ENCODE data around the gene FBXO34. TPM values are rescaled to one million over a fixed set of nuclear protein-coding genes. Genes with fewer than 3 reads are reported as not detected.

FBXO34 gene
- total and polyA plus RNA-seq, 10 of the 15 experiments (the other 5 are each of a cell fraction or from before 2014, with no cell fraction given) = 5.6 to 22.8 (median 17.6) TPM

- TF ChIP-seq E4F1 (IDR thresholded peaks at IDR 0.05; ENCODE audit: borderline replicate concordance, partially characterized antibody) (no peak), NBN (IDR thresholded peaks at IDR 0.05) (no peak), SMAD5 (IDR thresholded peaks at IDR 0.05; ENCODE audit: low read depth) (no peak)
- TF ChIP-seq, protein P1, sequence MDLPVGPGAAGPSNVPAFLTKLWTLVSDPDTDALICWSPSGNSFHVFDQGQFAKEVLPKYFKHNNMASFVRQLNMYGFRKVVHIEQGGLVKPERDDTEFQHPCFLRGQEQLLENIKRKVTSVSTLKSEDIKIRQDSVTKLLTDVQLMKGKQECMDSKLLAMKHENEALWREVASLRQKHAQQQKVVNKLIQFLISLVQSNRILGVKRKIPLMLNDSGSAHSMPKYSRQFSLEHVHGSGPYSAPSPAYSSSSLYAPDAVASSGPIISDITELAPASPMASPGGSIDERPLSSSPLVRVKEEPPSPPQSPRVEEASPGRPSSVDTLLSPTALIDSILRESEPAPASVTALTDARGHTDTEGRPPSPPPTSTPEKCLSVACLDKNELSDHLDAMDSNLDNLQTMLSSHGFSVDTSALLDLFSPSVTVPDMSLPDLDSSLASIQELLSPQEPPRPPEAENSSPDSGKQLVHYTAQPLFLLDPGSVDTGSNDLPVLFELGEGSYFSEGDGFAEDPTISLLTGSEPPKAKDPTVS (IDR thresholded peaks at IDR 0.05; ENCODE audit: low read depth, low read length) = no peak
Observed at GRCh38 chr14:55291480-55292081, 20.4 kb downstream of the FBXO34 start (continued).

DNA sequence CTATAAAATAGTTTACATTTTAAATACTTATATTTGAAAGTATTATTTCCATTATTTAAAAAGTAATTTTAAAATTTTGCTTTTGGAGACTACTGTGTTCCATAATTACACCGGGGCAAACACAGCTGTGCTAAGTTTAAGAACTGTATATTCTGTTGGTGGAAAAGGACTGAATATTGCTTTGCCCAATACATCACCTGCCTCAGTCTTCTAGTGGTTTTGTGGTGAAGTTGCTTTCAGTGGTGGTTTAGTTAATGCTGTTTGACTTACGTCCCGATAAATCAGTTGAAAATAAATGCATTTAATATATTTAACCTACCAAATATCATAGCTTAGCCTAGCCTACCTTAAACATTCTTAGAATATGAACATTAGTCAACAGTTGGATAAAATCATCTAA, 23.4 kb downstream of the FBXO34 start:
- Histone ChIP-seq H3K27me3 (replicated peaks in 1 of 2; ENCODE audit: control insufficient read depth in 2 of 2, insufficient read depth in 2 of 2, low read length in 1 of 2) (no peaks in the 10 kb centered on the region), H3K4me1 (ENCODE audit: control insufficient read depth, insufficient read depth, low read length) (peaks cover 17% of the 10 kb centered on the region), H3K4me3 (no peak overlapping the region), H3K9me3 (replicated peaks; ENCODE audit: control insufficient read depth, insufficient read depth, low read length) (no peaks in the 10 kb centered on the region; the same call in 2 of the 3 replicates), H3K79me2 (ENCODE audit: control insufficient read depth, insufficient read depth, low read length) (peaks cover 14% of the 10 kb centered on the region), H3K36me3 (ENCODE audit: control insufficient read depth in 2 of 2, insufficient read depth in 2 of 2, low read length in 1 of 2) (no peaks in the 10 kb centered on the region; a peak in 1 of 4 replicates), H4K20me1 (ENCODE audit: control insufficient read depth, insufficient read depth) (no peaks in the 10 kb centered on the region), H3K27ac (ENCODE audit: control insufficient read depth, insufficient read depth) (no peak overlapping the region), H3K4me2 (ENCODE audit: control insufficient read depth, insufficient read depth) (no peak overlapping the region), H2AFZ (ENCODE audit: control insufficient read depth, low read depth, low read length) (no peak overlapping the region), H3K9ac (ENCODE audit: control insufficient read depth, insufficient read depth, low read length) (no peak overlapping the region)
- ChIA-PET CTCF (interaction anchor here (0.8 to 1.0 kb wide), 3 partner anchors 14 to 78 kb away, joined by 3 read pairs; no protein-coding TSS in a partner anchor), RAD21 (ENCODE audit: unreplicated experiment) (interaction anchor here (1.1 kb wide), 1 partner anchor 17 kb away, joined by 4 read pairs; no protein-coding TSS in a partner anchor), SMC1A (ENCODE audit: uncharacterized antibody, unreplicated experiment) (interaction anchor here (1.2 to 1.3 kb wide), 2 partner anchors 9 to 41 kb away, joined by 4 read pairs; no protein-coding TSS in a partner anchor), POLR2A (interaction anchor here (0.6 to 1.2 kb wide), 3 partner anchors 18 to 427 kb away, joined by 3 read pairs; no protein-coding TSS in a partner anchor)
- 38% methylated on average over 3 of the region's 3 CpGs for WGBS (ENCODE audit: insufficient coverage, insufficient replicate concordance, low lambda C conversion rate, missing lambda C conversion rate)
- in situ Hi-C loops (cut with MboI) (no loop called here), intact Hi-C loops (cut with micrococcal nuclease; ENCODE audit: unreplicated experiment) (no loop called here)
- ATAC-seq = peak; percentile 61
- TF ChIP-seq YBX1 (IDR thresholded peaks at IDR 0.05) (no peak), RUNX3 (IDR thresholded peaks at IDR 0.05; ENCODE audit: low read length) (peak; percentile 64)
- FAIRE-seq = peak; percentile 13
- no peak for DNase-seq (ENCODE audit: low read depth, low spot score)
- BruUV-seq (replicated peaks) = no TSS peak

Data from GM12878 (cell line).